GM21576 (cell line): ENCODE results near the gene NFATC2.
A peak's percentile ranks its signal among the peaks of the same experiment; 100 is the strongest.
"Not testable (repeated sequence)": the region's sequence is repeated elsewhere in the genome, so short reads cannot be mapped to it uniquely, and the experiment has no call there.

Source experiments
- ATAC-seq: cut with Tn5 transposase; IDR thresholded peaks from one replicate; pipeline ENCODE4 v1.9.1; 2021; ENCODE audit warnings: mild to moderate bottlenecking, moderate library complexity; ENCODE audit not compliant: unreplicated experiment

NFATC2 gene

DNA sequence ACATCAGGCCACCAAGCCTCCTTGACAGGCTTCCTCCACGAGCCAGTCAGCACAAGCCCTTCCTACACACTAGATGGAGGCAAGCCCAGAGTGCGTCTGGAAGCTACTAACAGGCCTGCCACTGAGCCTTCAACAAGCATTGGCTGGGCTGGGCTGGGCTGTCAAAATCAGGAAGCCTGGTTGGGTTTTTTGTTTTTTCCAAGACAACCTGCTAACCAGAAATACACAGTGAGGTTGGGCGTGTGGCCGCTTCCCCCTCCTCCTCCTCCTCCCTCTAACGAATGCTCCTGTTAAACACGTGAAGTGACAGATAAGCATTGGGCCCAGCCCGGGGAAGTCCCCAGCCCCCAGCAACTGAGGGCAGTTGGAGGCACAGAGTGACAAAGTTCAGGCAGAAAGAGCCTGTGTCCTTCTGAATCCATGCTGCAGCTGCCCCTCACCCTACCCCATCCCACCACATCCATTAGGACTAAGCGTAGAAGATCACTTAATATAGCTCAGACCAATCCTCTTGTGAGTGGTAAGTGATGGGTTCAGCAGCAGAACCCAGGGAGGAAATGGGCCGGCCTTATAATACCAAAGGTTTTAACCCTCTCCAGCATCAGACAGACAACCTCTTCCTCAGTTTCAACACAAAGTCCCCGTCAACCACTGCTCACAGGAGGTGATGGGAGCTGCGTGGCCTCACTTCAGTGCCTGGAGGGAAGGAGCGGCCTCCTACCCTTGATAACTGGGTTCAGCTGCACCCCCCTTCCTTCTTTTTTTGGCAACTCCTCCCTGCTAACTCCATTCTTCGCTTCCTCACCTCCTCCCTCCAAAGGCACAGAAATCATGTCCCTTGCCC is 1.1 kb downstream of the NFATC2 start:
- ATAC-seq: peak; percentile 39

DNA sequence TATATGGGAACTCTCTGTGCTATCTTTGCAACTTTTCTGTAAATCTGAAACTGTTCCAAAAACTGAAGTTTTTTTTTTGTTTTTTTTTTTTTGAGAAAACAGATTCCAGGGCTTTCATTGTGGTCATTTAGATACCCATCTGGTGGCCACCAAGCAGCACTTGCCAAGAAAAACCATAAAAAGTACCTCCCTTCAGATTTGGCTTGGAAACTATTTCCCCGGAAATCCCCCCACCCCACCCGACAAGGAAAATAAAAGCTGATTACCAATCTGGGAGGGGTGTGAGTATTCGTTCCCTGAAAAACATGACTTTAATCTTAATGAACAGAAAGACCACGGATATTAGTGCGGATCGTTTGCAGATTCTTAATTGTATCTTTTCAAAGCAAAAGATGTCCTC is 1.9 kb downstream of the NFATC2 start:
- ATAC-seq: no peak

DNA sequence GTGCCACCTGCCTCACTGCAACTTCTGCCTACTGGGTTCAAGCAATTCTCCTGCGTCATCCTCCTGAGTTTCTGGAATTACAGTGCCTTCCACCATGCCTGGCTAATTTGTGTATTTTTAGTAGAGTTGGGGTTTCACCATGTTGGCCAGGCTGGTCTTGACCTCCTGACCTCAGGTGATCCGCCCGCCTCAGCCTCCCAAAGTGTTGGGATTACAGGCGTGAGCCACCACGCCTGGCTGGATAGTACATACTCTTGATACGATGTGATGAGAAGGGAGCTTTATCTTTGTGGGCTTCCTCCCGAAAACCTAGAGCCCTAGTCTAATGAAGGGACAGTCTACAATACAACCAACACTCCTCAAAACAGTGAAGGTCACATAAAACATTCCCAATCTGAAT is 2.4 kb downstream of the NFATC2 start:
- not testable (repeated sequence) for ATAC-seq

DNA sequence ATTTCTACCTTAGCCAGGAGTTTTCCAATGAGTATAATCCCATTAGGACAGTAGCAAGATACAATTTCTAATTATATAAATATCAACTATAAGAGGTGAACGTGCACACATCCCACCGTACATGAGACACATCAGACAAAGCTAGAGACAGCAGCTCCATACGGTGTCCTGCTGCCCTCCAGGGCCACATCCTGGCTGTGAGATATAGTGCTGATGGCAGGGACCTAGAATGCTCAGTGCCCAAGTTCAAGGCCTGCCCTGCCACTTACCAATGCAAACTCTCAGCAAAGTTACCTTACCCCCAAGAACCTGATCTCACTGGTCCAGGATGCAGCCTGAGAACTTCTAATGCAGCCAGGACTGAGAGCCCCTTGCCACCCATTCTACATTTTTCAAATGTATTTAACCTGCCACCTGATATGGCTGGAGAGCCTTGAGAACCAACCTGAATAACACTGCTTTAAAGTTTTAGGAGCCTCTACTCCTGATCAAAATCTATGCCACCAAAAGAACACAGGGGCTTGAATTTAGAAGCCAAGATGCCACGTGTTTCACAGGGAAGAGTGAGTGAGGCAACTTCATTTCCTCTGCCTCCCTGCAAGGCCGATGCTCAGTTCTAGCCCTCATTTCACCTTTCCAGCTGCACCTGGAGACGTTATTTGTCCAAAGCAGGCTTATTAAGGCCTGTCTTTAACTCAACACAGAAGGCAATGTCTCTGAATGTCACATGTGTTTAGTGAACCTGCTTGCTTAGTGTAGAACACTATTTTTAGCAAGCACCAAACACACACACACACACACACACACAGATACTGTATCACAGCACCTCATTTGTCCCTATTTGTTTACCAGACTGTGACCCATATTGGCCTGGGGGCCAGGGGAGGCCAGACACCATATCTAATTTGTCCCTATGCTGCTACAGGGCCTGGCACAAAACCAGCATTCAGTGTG is 6.1 kb downstream of the NFATC2 start:
- ATAC-seq: no peak

DNA sequence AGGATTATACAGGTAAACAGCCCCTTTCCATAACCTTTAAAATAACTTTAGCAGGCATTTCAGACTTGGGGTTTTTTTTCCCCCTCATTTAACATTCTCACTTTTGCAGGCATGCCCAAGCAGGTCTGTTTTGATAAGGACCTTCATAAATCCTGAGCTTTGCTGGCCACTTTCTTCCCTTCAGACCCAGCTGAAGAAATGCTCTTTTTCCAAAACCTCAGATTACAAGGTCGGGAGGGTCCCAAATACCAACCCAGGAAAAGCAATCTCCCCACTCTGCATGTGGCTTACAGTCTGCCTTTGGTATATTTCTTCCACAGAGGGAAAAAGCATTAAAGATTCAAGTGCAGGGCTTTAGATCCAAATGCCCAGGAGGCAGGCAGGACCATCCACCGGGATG is 6.8 kb downstream of the NFATC2 start:
- no peak for ATAC-seq

DNA sequence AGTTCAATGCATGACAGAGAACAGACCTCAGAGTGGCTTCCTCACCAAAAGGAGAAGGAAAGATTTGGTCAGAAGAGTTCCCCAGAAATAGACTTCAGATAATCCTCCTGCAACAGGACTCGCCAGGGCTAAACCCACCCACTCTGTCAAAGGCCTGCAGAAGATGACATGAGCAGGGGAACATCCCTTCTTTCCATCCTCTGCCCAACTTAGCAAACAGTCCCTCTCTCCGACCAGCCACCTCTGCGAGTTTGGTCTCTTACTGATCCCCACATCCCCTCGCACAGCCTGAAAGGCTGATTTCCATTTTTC is 7.5 kb downstream of the NFATC2 start:
- no peak for ATAC-seq

DNA sequence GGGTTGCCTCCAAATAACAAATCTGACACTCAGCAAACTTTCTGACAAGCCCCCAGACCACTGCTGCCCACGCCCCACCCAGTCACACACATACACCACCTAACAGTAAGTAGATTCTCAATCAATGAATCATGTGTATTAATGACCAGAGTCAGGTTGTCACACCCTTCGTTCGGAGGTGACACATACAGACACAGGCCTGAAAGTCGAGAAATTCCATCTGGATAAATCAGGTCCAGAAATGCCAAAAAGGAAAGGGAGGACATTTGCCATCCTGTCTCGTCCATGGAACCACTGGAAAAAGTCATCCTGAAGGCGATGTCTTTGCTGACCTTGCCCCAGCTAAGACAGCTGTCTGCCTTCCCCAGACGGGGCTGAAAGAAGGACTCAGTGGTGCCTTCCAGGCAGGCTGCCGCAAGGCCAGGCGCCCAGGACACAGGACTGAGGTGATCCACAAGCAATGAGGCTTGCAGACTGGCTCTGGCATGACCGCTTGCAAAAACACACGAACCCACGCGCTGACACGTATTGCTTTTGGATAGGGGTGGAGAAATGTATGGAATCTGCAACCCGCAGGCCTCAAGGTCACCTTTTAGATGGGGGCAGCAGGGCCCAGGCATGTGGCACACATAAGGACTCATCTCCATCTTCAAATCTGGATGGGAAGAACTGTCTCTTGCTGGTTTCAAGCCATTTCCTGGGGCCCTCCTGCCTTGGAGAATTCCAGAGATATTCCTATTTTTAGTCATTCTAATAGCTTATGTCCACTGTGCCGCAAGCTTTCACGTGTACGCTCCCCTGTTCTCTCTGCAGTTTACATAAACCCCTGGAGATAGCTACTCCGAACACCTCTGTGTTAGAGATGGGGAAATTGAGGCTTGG is 9.0 kb downstream of the NFATC2 start:
- no peak for ATAC-seq

DNA sequence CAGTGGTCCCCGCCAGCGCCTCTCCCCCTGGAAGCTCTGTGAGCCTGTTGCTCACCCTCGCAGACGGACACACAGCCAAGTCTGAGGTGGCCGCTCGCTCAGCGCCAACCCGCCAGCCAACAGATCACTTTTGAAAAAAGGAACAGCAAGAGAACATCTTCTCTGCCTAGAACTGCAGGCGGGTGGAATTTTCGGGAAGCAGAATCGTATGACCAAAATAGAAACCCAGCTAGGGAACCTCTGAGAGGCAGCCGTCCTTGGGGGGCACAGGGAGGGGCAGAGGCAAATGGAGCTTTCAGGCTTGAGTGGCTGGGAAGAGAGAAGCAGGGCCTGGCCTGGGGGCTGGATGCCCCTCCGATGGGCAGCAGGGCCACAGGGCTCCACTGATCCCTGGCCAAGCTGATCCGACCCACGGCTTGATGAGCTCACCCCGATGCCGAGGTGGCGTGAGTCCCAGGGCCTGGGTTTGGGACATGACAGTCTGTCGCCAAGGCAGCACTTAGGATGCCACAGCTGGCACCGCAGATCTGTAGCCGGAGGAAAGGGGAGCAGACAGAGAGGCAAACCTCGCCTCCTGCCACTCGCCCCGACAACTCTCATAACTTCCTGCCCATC is 9.8 kb downstream of the NFATC2 start:
- ATAC-seq: no peak

DNA sequence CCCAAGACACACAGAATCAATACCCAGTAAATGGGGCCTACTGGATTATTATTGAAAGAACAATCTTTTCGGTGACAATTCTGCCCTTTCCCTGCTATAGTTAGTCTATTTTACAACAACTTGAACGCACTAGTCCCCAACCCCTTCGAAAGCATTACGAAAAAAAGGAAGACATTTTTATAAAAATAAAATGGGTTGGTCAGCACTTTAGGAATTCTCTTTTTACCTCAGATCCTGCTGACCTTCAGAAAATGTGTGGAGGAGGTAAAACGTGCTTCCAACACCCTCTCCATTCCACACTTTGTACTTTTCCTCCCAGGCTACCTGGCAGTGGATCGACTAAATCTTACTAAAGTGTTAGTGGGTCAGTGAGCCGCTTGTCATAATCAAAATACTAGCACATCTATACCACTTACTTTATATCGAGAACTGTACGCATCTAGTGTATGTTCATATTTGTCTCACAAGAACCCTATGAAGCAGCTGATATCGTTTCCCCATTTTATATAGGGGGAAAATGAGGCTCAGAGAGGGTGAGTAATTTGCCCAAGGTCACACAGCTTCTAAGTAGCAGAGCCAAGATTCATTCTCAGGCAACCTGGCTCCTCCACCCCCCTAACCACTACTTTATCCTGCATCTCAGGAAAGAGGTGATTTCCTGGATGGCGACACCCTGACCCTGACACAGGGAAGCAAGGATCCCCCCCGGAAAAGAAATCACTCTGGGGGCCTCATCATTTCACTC is 10.6 kb downstream of the NFATC2 start:
- no peak for ATAC-seq

DNA sequence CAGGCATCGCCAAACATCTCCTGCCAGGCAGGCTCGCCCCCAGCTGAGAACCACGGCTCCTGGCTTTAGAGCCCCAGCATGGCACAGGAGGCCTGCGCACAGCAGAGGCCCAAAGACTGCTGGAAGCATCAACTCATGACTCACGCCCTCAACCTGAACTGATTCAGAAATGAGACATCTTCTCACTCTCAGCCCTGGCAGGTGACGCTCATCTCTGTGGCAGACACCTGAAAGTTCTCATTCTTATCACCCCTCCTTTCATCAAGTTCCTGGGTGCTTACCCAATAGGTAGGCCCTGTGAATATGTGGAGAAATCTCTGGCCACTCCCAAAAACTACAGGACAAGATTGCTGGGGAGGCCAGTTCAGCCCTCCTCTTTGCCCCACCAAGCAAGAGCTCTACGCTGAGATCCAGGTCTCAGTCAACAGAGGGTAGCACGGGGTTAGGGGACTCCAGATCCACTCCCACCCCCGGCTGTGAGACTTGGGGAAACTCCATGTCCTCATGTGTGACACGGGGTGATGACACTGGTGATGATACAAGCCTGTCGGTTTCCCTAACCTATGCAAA is 11.3 kb downstream of the NFATC2 start:
- ATAC-seq: peak; percentile 62

DNA sequence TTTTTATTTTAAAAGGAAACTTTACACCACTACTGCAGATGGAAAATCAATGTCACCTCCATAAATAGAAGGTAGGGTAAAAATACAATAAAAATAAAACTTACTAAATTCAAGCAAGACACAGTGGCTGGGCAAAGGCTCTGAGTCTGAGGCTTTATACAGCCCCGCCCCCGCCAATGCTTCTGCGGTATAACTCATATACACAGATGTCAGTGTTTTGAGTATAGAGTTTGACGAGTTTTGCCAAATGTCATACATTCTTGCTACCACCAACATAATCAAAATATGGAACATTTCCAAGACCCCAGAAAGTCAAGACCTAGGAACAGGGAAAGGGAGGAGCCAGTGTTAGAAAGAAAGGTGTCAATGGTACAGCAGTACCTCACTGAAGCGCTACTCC is 12.8 kb downstream of the NFATC2 start:
- ATAC-seq: no peak

DNA sequence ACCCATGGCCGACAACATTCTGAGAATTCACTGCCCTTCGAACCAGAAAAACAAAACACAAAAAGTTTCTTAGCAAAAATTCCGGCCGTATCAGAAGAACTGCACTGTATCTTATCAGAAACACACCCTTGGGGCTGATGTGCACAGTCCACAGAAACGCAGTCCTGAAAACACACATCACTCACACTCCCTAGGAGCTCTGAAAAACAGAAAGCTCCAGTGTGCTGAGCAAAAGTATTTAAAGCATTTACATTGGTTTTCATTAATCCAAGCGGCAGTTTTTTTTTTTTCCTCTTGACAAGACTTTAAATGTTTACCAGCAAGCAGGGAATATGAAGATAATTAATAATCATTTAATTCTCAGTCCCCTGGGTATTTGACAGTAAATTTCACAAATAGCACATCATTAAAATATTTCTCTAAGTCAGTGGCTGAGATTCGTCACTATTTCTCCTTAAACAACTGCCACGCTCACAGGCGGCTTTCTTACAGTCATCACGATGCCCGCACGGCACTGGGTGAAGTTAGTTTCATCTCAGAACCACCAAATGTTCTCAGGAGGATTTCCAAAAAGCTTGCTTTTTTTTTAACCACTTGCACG is 13.3 kb downstream of the NFATC2 start:
- no peak for ATAC-seq

DNA sequence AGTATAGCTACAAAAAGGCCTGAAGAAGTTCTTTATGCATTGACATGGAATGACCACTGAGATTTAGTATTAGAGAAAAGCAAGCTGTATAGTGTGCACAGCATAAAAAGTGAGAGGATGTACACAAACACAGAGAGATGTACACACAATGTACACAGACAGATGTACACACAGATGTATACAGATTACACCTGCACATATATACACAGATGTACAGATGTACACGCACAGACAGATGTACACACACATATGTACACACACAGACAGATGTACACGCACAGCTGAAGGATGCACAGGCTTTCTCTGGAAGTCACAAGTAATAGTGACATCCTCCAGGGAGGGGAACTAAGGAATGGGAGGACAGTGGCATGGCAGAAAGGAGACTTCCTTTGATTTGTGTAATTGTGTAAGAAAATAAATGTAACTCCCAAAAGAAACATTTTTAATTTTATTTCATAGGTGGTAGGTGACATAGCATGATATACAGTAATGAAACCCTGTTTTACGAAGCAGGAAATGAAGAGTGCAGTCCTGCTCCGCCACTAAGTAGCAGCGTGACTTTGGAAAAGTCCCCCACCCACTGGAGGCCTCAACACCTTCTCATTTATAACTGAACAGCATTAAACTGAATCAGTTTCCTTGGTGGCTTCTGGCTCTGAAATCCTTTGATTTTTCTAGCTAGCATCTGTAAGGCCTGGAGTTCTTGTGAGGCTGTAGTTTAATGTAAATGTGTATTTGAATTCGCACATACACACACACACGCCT is 14.1 kb downstream of the NFATC2 start:
- ATAC-seq: no peak

DNA sequence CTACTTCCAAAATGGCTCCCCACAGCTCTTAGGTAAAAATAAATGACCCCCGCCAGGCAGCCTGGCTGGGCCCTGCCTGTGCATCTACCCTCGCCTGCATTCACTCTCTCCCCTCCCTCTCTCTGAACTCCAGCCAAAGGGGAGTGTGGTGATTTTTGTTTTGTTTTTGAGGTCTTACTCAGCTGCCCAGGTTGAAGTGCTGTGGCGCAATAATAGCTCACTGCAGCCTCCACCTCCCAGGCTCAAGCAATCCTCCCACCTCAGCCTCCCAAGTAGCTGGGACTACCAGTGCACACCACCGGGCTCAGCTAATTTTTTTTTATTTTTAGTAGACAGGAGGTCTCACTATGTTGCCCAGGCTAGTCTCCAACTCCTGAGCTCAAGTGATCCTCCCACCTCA is 15.8 kb downstream of the NFATC2 start:
- no peak for ATAC-seq

DNA sequence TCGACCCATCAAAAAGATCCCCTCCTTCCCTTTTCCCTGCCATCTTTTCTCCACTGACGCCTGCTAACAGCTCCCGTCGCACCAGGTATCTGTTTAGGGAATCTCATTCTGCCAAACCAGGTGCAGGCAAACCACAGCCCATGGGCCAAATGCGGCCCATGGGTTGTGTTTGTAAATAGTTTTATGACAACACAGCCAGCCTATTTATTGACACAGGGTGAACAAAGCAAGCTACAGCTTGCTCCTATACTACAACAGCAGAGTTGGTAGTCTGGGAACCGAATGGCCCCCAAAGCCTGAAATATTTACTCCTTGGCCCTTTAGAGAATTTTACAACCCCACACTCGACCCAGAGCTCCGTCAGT is 16.4 kb downstream of the NFATC2 start:
- ATAC-seq: no peak

DNA sequence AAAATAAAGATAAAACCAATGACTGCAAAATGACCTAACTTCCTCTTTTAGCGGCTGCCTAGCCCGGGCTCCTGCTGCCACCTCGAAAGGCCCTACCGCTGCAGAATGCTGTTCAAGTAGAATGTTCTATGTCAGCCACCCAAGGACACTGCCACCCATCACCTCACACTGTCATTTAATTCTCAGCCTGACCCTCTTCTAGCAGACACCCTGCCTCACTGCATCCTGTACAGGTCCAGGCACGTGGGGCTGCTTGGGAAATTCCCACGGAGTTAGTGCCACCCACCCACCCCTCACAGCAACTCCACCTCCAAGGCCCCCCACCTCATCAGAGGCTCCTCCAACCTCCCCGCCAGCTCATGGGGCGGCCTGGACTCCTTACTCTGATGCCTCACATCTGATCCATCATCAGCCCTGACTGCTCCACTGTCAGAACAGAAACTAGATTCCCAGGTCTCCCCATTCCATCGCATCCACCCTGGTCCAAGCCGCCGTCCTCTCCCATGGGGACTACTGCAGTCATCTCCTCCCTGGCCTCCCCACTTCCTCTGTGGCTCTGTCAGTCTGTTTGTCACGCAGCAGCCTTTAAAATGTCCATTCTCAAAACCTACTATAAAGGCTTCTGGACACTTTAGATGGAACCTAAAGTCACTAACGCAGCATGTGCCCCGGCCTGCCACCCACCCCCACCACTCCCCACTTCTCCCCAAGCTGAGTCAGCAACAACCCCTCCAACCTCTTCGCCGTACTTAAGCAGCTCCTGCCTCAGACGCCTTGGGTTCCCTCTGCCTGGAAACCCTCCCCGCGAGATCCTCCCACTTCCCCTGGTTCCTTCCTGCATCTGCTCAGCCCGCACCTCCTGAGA is 17.0 kb downstream of the NFATC2 start:
- ATAC-seq: no peak

DNA sequence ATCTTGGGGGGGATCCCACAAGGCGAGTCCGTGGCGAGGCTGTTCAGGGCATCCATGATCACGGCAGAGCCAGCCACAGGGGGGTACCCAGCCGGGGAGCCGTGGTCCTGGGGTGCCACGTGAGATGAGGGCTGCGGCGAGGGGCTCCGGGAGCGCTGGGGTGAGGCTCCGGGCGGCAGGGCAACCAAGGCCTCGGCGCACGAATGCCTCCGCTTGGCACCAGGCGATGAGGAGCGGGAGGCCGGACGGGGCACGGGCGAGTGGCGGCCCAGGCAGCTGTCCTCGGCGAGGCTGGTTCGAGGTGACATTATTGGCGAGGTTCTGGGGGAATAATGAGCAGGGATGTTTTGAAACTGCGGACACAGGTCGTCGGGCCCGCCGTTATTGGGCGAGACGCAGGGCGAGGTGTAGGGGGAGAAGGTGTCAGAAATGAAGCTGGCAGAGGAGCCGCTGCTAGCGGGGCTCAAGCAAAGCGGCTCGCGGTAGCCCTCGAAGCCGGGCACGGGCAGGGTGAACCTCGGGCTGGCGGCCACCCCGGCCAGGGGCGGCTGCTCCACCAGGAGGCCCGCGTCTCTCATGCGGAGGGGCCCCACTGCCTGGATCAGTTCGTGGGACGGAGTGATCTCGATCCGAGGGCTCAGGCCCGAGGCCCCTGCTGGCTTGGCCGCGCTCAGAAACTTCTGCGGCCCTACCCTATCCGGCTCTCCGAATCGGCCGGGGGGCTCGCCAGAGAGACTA is 19.1 kb downstream of the NFATC2 start:
- no peak for ATAC-seq
